ENCODE results near the gene DNMT3A. TPM values are rescaled to one million over a fixed set of nuclear protein-coding genes. Genes with fewer than 3 reads are reported as not detected.

DNMT3A gene
- total and polyA plus RNA-seq, 2 of the 8 experiments (the other 6 are each of a cell fraction or from before 2014, with no cell fraction given) = 33.6 to 178 TPM

GRCh38 chr2:25281522-25281921, 60.2 kb downstream of the DNMT3A start:
- H3K23me2 ChIP-seq (ENCODE audit: low read depth, low read length) = peaks cover 6% of the 10 kb centered on the region; the same call in 1 of the 2 replicates
- H2BK15ac ChIP-seq (ENCODE audit: low read length) = no peak overlapping the region
- no peak overlapping the region for H3K18ac ChIP-seq (ENCODE audit: extremely low read depth, low read length)
- H4K5ac ChIP-seq (ENCODE audit: insufficient read length, low read depth, low read length) = no peak overlapping the region
- H3K9ac ChIP-seq (replicated peaks in 1 of 4; ENCODE audit: extremely low read depth in 1 of 4, low read depth in 3 of 4, low read length in 3 of 4) = no peak overlapping the region
- no peak overlapping the region for H3K4me3 ChIP-seq (ENCODE audit: extremely low read depth in 1 of 4, insufficient read depth in 2 of 4, low read depth in 3 of 4, low read length in 4 of 4)
- ChIA-PET CTCF (ENCODE audit: partially characterized antibody) (interaction anchor here (0.9 to 6.9 kb wide), 4 partner anchors 21 to 34 kb away, joined by 3 to 53 read pairs (median 4); no protein-coding TSS in a partner anchor), POLR2A (ENCODE audit: partially characterized antibody) (no interaction called here)
- no peak overlapping the region for H3K4ac ChIP-seq (replicated peaks; ENCODE audit: insufficient read length, low read depth, low read length)
- no peak overlapping the region for H3K4me2 ChIP-seq (ENCODE audit: insufficient read depth in 1 of 2, low read depth in 2 of 2, low read length in 2 of 2)
- H2BK12ac ChIP-seq (ENCODE audit: low read depth, low read length) = no peak overlapping the region
- H2BK120ac ChIP-seq (replicated peaks; ENCODE audit: low read depth, low read length) = no peak overlapping the region
- H3K56ac ChIP-seq (replicated peaks; ENCODE audit: insufficient read length, low read depth, low read length) = no peak overlapping the region
- H4K8ac ChIP-seq (ENCODE audit: extremely low read depth, insufficient read depth, low read length) = no peak overlapping the region
- H4K91ac ChIP-seq (replicated peaks; ENCODE audit: insufficient read length, low read length) = peak overlapping the region; percentile 12
- H3K79me1 ChIP-seq (ENCODE audit: low read depth, low read length) = no peaks in the 10 kb centered on the region
- H3K27ac ChIP-seq (ENCODE audit: low read depth, low read length) = no peak overlapping the region
- 96% methylated on average over 5 of the region's 5 CpGs; no CpG with 5 or more reads in 1 of the 2 experiments for WGBS, 2 experiments (ENCODE audit: extremely low coverage in 1 of 2, insufficient coverage in 1 of 2, insufficient read length in 1 of 2, insufficient replicate concordance in 2 of 2, low coverage in 1 of 2, low lambda C conversion rate in 2 of 2, missing lambda C conversion rate in 1 of 2)
- H2BK5ac ChIP-seq (ENCODE audit: low read depth, low read length) = no peak overlapping the region
- H3K9me3 ChIP-seq (ENCODE audit: insufficient read depth in 2 of 2, low read depth in 1 of 2, low read length in 1 of 2) = no peaks in the 10 kb centered on the region
- FAIRE-seq (no peak), DNase-seq (ENCODE audit: low read depth in 1 of 2, low spot score in 2 of 2) (no peak)
- no peak overlapping the region for H2AK5ac ChIP-seq (ENCODE audit: low read depth, low read length)
- H2BK20ac ChIP-seq (ENCODE audit: low read length) = no peak overlapping the region
- H4K20me1 ChIP-seq (replicated peaks in 1 of 2; ENCODE audit: control insufficient read depth in 1 of 2, insufficient read depth in 2 of 2, low read length in 2 of 2) = no peaks in the 10 kb centered on the region
- no peaks in the 10 kb centered on the region for H3K27me3 ChIP-seq (replicated peaks in 1 of 4; ENCODE audit: control insufficient read depth in 3 of 4, extremely low read depth in 1 of 4, insufficient read depth in 3 of 4, low read length in 3 of 4)
- no peaks in the 10 kb centered on the region for H3K36me3 ChIP-seq (ENCODE audit: control insufficient read depth in 2 of 4, insufficient read depth in 4 of 4, low read length in 3 of 4)
- H3K23ac ChIP-seq (ENCODE audit: insufficient read length) = no peak overlapping the region
- H3K4me1 ChIP-seq (replicated peaks in 1 of 4; ENCODE audit: control insufficient read depth in 3 of 4, insufficient read depth in 4 of 4, low read length in 3 of 4) = peaks cover 3 to 40% (median 19%) of the 10 kb centered on the region in 4 experiments
- H3K14ac ChIP-seq (ENCODE audit: insufficient read length) = no peak overlapping the region
- H3K79me2 ChIP-seq (ENCODE audit: control insufficient read depth in 1 of 2, insufficient read depth in 2 of 2, low read length in 2 of 2) = no peaks in the 10 kb centered on the region
- TF ChIP-seq, protein P1, sequence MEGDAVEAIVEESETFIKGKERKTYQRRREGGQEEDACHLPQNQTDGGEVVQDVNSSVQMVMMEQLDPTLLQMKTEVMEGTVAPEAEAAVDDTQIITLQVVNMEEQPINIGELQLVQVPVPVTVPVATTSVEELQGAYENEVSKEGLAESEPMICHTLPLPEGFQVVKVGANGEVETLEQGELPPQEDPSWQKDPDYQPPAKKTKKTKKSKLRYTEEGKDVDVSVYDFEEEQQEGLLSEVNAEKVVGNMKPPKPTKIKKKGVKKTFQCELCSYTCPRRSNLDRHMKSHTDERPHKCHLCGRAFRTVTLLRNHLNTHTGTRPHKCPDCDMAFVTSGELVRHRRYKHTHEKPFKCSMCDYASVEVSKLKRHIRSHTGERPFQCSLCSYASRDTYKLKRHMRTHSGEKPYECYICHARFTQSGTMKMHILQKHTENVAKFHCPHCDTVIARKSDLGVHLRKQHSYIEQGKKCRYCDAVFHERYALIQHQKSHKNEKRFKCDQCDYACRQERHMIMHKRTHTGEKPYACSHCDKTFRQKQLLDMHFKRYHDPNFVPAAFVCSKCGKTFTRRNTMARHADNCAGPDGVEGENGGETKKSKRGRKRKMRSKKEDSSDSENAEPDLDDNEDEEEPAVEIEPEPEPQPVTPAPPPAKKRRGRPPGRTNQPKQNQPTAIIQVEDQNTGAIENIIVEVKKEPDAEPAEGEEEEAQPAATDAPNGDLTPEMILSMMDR (IDR thresholded peaks at IDR 0.05; ENCODE audit: control extremely low read depth in 1 of 3, insufficient read depth in 1 of 3, low read depth in 1 of 3, low read length in 3 of 3) = no peak
- TF ChIP-seq SIRT6 (IDR thresholded peaks at IDR 0.05; ENCODE audit: low read length) (no peak), HDAC2 (IDR thresholded peaks at IDR 0.05; ENCODE audit: borderline replicate concordance in 1 of 2, low read depth in 2 of 2, low read length in 2 of 2) (no peak), EP300 (IDR thresholded peaks at IDR 0.05; ENCODE audit: borderline replicate concordance in 1 of 2, low read depth in 2 of 2, low read length in 2 of 2) (no peak), TEAD4 (IDR thresholded peaks at IDR 0.05; ENCODE audit: low read depth, low read length) (no peak), NANOG (IDR thresholded peaks at IDR 0.05; ENCODE audit: insufficient read depth, low read depth, low read length, poor library complexity, severe bottlenecking) (no peak), PHF8 (conservative IDR thresholded peaks at IDR 0.05; ENCODE audit: low read depth, low read length) (no peak), RNF2 (IDR thresholded peaks at IDR 0.05; ENCODE audit: borderline replicate concordance, low read depth, low read length, missing control alignments, poor library complexity, severe bottlenecking) (no peak)
- H2AFZ ChIP-seq (ENCODE audit: low read length) = no peak overlapping the region
